ENCODE measurements around the gene PI4K2B. TPM values are rescaled to one million over a fixed set of nuclear protein-coding genes. Genes with fewer than 3 reads are reported as not detected.

The PI4K2B gene
- total RNA-seq, 1 experiment from 2014 or later, result 19.3 TPM

DNA sequence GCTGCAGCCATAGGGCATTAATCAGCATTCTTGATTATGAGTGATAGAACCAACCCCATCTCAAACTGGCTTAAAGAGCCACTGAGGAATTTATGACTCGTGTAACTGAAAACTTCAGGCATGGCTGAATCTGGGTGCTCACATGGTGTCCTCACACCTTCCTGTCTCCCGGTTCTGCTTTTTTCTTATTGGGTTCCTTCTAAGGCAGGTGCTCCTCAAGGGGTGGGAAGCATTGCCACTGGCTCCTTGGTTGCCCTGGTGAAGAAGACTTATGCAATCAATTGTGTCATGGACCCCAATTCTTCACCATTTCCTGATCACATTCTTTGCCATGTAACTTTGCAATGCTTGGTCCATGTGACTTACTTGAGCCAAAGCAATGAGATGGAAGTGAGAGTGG lies 74.5 kb downstream of the PI4K2B start:
- intact Hi-C loops (cut with micrococcal nuclease), result no loop called here
- Histone ChIP-seq H2AFZ (ENCODE audit: low read depth, low read length, poor library complexity, severe bottlenecking) (no peak overlapping the region), H3K9me2 (ENCODE audit: insufficient read depth) (no peaks in the 10 kb centered on the region), H3K4me1 (ENCODE audit: control insufficient read depth in 1 of 2, insufficient read depth in 2 of 2, low read length in 2 of 2) (peaks cover 3 to 7% of the 10 kb centered on the region in 2 experiments; a peak in 3 of 4 replicates), H3K9ac (ENCODE audit: low read length) (no peak overlapping the region), H4K20me1 (ENCODE audit: insufficient read depth) (no peaks in the 10 kb centered on the region), H3K9me3 (ENCODE audit: control insufficient read depth in 1 of 2, insufficient read depth in 1 of 2, low read depth in 1 of 2, low read length in 2 of 2) (no peaks in the 10 kb centered on the region), H3K36me3 (ENCODE audit: control insufficient read depth in 1 of 2, insufficient read depth in 2 of 2, low read length in 2 of 2) (no peaks in the 10 kb centered on the region), H3K4me2 (ENCODE audit: low read length) (no peak overlapping the region), H3K79me2 (ENCODE audit: insufficient read depth, low read length) (peaks cover 5% of the 10 kb centered on the region), H3K27me3 (ENCODE audit: insufficient read depth, low read length) (no peaks in the 10 kb centered on the region), H3K27ac (ENCODE audit: low read depth, low read length) (no peak overlapping the region), H3K4me3 (replicated peaks in 1 of 2; ENCODE audit: low read depth in 1 of 2, low read length in 2 of 2) (no peak overlapping the region)
- CTCF ChIA-PET, result no interaction called here
- RAD21 ChIA-PET (ENCODE audit: low non-redundant PET in 1 of 2, low total read pairs in 2 of 2, uncharacterized antibody in 2 of 2, unreplicated experiment in 2 of 2), result no interaction called here
- POLR2A ChIA-PET, result no interaction called here
- ATAC-seq, result no peak
- no peak for DNase-seq (ENCODE audit: low read depth, low spot score)
- BruUV-seq (replicated peaks), result no TSS peak
- TF ChIP-seq ZNF274 (IDR thresholded peaks at IDR 0.05; ENCODE audit: low read depth, low read length) (no peak), CBX3 (IDR thresholded peaks at IDR 0.05; ENCODE audit: low read depth) (no peak), FOSL1 (IDR thresholded peaks at IDR 0.05; ENCODE audit: low read depth) (no peak), SP1 (IDR thresholded peaks at IDR 0.05; ENCODE audit: low read depth) (no peak), YY1 (IDR thresholded peaks at IDR 0.05; ENCODE audit: extremely low read depth, insufficient replicate concordance, low read depth, low read length) (no peak), EZH2phosphoT487 (IDR thresholded peaks at IDR 0.05; ENCODE audit: borderline replicate concordance) (no peak), POLR2AphosphoS5 (IDR thresholded peaks at IDR 0.05; ENCODE audit: low read depth, low read length) (no peak)
- TF ChIP-seq, protein P1, sequence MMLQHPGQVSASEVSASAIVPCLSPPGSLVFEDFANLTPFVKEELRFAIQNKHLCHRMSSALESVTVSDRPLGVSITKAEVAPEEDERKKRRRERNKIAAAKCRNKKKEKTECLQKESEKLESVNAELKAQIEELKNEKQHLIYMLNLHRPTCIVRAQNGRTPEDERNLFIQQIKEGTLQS (IDR thresholded peaks at IDR 0.05), result no peak

DNA sequence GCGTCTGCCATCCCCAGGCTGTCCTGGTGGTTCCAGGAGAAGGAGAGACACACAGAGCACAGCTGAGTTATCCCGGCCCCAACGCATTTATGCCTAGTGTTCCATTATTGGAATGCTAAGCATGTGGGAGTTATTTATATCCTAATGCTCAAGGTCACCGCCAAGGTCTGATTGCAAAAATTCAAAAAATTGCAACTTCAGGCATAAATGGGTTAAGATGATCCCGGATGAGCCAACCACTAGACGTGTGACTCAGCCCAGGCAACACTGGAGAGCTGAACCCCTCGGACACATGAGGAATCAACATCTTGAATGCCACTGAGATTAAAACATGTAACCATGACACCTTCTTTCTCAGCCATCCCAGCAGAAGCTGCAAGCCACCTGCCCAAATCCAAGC lies 74.9 kb downstream of the PI4K2B start:
- POLR2A ChIA-PET, result no interaction called here
- TF ChIP-seq, protein P2, sequence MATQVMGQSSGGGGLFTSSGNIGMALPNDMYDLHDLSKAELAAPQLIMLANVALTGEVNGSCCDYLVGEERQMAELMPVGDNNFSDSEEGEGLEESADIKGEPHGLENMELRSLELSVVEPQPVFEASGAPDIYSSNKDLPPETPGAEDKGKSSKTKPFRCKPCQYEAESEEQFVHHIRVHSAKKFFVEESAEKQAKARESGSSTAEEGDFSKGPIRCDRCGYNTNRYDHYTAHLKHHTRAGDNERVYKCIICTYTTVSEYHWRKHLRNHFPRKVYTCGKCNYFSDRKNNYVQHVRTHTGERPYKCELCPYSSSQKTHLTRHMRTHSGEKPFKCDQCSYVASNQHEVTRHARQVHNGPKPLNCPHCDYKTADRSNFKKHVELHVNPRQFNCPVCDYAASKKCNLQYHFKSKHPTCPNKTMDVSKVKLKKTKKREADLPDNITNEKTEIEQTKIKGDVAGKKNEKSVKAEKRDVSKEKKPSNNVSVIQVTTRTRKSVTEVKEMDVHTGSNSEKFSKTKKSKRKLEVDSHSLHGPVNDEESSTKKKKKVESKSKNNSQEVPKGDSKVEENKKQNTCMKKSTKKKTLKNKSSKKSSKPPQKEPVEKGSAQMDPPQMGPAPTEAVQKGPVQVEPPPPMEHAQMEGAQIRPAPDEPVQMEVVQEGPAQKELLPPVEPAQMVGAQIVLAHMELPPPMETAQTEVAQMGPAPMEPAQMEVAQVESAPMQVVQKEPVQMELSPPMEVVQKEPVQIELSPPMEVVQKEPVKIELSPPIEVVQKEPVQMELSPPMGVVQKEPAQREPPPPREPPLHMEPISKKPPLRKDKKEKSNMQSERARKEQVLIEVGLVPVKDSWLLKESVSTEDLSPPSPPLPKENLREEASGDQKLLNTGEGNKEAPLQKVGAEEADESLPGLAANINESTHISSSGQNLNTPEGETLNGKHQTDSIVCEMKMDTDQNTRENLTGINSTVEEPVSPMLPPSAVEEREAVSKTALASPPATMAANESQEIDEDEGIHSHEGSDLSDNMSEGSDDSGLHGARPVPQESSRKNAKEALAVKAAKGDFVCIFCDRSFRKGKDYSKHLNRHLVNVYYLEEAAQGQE (IDR thresholded peaks at IDR 0.05; ENCODE audit: low read depth), result no peak
- TF ChIP-seq ZNF274 (IDR thresholded peaks at IDR 0.05; ENCODE audit: low read depth, low read length), result no peak
- TF ChIP-seq, protein P1 (IDR thresholded peaks at IDR 0.05), result no peak
- TF ChIP-seq CEBPB (IDR thresholded peaks at IDR 0.05; ENCODE audit: low read depth), result no peak
- TF ChIP-seq TCF7L2 (IDR thresholded peaks at IDR 0.05; ENCODE audit: borderline replicate concordance, extremely low read depth, insufficient read depth, insufficient read length), result no peak
- no peak for TF ChIP-seq EGR1 (IDR thresholded peaks at IDR 0.05; ENCODE audit: low read depth)
- TF ChIP-seq, protein P3, sequence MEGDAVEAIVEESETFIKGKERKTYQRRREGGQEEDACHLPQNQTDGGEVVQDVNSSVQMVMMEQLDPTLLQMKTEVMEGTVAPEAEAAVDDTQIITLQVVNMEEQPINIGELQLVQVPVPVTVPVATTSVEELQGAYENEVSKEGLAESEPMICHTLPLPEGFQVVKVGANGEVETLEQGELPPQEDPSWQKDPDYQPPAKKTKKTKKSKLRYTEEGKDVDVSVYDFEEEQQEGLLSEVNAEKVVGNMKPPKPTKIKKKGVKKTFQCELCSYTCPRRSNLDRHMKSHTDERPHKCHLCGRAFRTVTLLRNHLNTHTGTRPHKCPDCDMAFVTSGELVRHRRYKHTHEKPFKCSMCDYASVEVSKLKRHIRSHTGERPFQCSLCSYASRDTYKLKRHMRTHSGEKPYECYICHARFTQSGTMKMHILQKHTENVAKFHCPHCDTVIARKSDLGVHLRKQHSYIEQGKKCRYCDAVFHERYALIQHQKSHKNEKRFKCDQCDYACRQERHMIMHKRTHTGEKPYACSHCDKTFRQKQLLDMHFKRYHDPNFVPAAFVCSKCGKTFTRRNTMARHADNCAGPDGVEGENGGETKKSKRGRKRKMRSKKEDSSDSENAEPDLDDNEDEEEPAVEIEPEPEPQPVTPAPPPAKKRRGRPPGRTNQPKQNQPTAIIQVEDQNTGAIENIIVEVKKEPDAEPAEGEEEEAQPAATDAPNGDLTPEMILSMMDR (IDR thresholded peaks at IDR 0.05 in 2 of 3, conservative IDR thresholded peaks at IDR 0.05 in 1 of 3; ENCODE audit: borderline replicate concordance in 1 of 3, insufficient read depth in 1 of 3, low read depth in 2 of 3, low read length in 2 of 3), result no peak
- TF ChIP-seq POLR2AphosphoS5 (IDR thresholded peaks at IDR 0.05; ENCODE audit: low read depth, low read length), result no peak
- no peak for TF ChIP-seq ELF1 (IDR thresholded peaks at IDR 0.05; ENCODE audit: borderline replicate concordance, low read depth)
- TF ChIP-seq RAD21 (IDR thresholded peaks at IDR 0.05; ENCODE audit: low read depth), result no peak

More for the DNA sequence above, 74.9 kb downstream of the PI4K2B start:
- intact Hi-C loops (cut with micrococcal nuclease), result no loop called here
- Histone ChIP-seq H3K4me1 (ENCODE audit: control insufficient read depth in 1 of 2, insufficient read depth in 2 of 2, low read length in 2 of 2) (peaks cover 7 to 11% of the 10 kb centered on the region in 2 experiments; a peak in 3 of 4 replicates), H3K27ac (ENCODE audit: low read depth, low read length) (no peak overlapping the region), H4K20me1 (ENCODE audit: insufficient read depth) (no peaks in the 10 kb centered on the region), H3K9me2 (ENCODE audit: insufficient read depth) (no peaks in the 10 kb centered on the region), H3K4me3 (replicated peaks in 1 of 2; ENCODE audit: low read depth in 1 of 2, low read length in 2 of 2) (no peak overlapping the region), H2AFZ (ENCODE audit: low read depth, low read length, poor library complexity, severe bottlenecking) (no peak overlapping the region), H3K36me3 (ENCODE audit: control insufficient read depth in 1 of 2, insufficient read depth in 2 of 2, low read length in 2 of 2) (no peaks in the 10 kb centered on the region), H3K9me3 (ENCODE audit: control insufficient read depth in 1 of 2, insufficient read depth in 1 of 2, low read depth in 1 of 2, low read length in 2 of 2) (no peaks in the 10 kb centered on the region), H3K9ac (ENCODE audit: low read length) (no peak overlapping the region), H3K4me2 (ENCODE audit: low read length) (no peak overlapping the region), H3K27me3 (ENCODE audit: insufficient read depth, low read length) (no peaks in the 10 kb centered on the region), H3K79me2 (ENCODE audit: insufficient read depth, low read length) (peaks cover 10% of the 10 kb centered on the region)
- DNase-seq (ENCODE audit: low read depth, low spot score), result no peak
- no peak for ATAC-seq
- ChIA-PET RAD21 (ENCODE audit: low non-redundant PET in 1 of 2, low total read pairs in 2 of 2, uncharacterized antibody in 2 of 2, unreplicated experiment in 2 of 2) (no interaction called here), CTCF (no interaction called here)
- BruUV-seq (replicated peaks), result no TSS peak
